Thoracic aorta (tissue), 2 donors: ENCODE measurements around the gene CEP128. TPM values are rescaled to one million over a fixed set of nuclear protein-coding genes. Genes with fewer than 3 reads are reported as not detected.

Experiments
- ATAC-seq: fragments of 150-250 bp; one replicate; pipeline ENCODE4 v1.8.0; 2017; ENCODE audit warnings: low read depth; ENCODE audit not compliant: insufficient number of reproducible peaks, low FRiP score
- DNase-seq: peaks from one replicate; pipeline ENCODE4 v3.0.0-alpha.2; 2020; ENCODE audit warnings: low spot score
- H3K27ac ChIP-seq, 2 donors: fragments of 200-600 bp; sonication (generic); 1 replicate in 1 of 2; 2 replicates in 1 of 2; pipeline ENCODE4 v1.5.1; 2016; ENCODE audit warnings: mild to moderate bottlenecking in 2 of 2, moderate library complexity in 2 of 2
- H3K27me3 ChIP-seq: fragments of 200-600 bp; sonication (generic); replicated peaks from 2 replicates; pipeline ENCODE4 v1.6.0; 2016; ENCODE audit warnings: mild to moderate bottlenecking; ENCODE audit not compliant: insufficient read depth
- H3K36me3 ChIP-seq: fragments of 200-600 bp; sonication (generic); one replicate; pipeline ENCODE4 v1.5.1; 2016
- H3K4me1 ChIP-seq, 2 donors: fragments of 200-600 bp; sonication (generic); 1 replicate in 1 of 2; 2 replicates in 1 of 2; pipeline versions ENCODE4 v1.5.1 to v1.6.0; 2016; ENCODE audit warnings: low read depth in 2 of 2, mild to moderate bottlenecking in 1 of 2; ENCODE audit not compliant: control insufficient read depth in 1 of 2
- H3K4me3 ChIP-seq: fragments of 200-600 bp; sonication (generic); 2 replicates; pipeline ENCODE4 v1.5.1; 2016; ENCODE audit warnings: mild to moderate bottlenecking
- H3K9me3 ChIP-seq: fragments of 200-600 bp; sonication (generic); 2 replicates; pipeline ENCODE4 v1.5.1; 2016
- total RNA-seq, 2 donors: library from RNA; depleted of rRNA; stranded (reverse); fragments of >200 nt; gene quantifications; one replicate each; pipeline versions ENCODE4 v1.1.0 to v1.2.3, GENCODE V29; 2016
- TF ChIP-seq, protein P1 (sequence below): fragments of 200-600 bp; sonication (generic); IDR thresholded peaks from one replicate; pipeline ENCODE4 v1.5.1; 2019; ENCODE audit warnings: antibody characterized with exemption

Gene CEP128
- total RNA-seq, 2 donors from 2014 or later = 2.1 to 4.7 TPM

DNA sequence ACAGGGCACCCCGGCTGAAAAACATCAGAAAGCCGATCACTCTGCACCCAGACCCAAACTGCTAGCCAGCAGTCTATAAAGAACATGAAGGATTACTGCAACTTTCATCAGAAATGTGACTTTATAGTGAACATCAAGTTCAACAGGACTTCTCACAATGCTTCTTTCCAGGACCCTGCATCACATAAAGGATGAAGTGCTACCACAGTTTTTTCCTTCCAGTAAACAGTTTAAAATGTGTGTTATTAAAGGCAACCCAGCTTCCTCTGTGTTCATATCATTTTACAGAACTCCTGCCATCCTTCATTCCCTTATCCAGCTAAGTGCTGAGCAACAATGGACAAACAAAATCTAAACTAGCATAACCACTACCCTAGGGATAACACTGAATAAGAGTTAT lies 449.9 kb downstream of the CEP128 start:
- H3K4me1 ChIP-seq = peaks cover 5 to 12% of the 10 kb centered on the region in 2 donors
- no peaks in the 10 kb centered on the region for H3K9me3 ChIP-seq
- peak overlapping the region in 1 of 2 donors; percentile 36 for H3K27ac ChIP-seq
- TF ChIP-seq, protein P1, sequence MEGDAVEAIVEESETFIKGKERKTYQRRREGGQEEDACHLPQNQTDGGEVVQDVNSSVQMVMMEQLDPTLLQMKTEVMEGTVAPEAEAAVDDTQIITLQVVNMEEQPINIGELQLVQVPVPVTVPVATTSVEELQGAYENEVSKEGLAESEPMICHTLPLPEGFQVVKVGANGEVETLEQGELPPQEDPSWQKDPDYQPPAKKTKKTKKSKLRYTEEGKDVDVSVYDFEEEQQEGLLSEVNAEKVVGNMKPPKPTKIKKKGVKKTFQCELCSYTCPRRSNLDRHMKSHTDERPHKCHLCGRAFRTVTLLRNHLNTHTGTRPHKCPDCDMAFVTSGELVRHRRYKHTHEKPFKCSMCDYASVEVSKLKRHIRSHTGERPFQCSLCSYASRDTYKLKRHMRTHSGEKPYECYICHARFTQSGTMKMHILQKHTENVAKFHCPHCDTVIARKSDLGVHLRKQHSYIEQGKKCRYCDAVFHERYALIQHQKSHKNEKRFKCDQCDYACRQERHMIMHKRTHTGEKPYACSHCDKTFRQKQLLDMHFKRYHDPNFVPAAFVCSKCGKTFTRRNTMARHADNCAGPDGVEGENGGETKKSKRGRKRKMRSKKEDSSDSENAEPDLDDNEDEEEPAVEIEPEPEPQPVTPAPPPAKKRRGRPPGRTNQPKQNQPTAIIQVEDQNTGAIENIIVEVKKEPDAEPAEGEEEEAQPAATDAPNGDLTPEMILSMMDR = no peak
- DNase-seq (no peak), ATAC-seq (no peak)
- no peak overlapping the region for H3K4me3 ChIP-seq
- H3K36me3 ChIP-seq = no peaks in the 10 kb centered on the region
- H3K27me3 ChIP-seq = no peaks in the 10 kb centered on the region

DNA sequence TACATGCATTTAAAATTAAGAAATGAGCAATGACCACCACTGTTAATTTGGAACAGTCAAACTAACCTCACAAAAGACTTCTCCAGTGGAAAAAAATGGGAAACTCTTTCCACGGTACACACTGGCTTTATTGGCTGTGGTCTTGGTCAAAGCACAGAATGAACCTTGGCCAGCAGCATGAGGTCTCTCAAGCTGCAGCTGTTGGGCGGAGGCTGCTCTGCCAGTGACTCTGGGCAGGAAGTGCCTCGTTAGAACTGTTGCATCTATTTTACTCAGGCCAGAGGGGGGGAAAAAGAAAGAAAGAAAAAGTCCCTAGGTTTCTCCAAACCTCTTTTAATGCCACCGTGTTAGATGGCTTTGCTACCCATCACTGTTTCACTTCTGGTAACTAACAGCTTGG lies 450.4 kb downstream of the CEP128 start:
- H3K27ac ChIP-seq = peak overlapping the region in 1 of 2 donors; percentile 36
- no peak for DNase-seq
- no peaks in the 10 kb centered on the region for H3K36me3 ChIP-seq
- ATAC-seq = no peak
- H3K4me1 ChIP-seq = peaks cover 5 to 12% of the 10 kb centered on the region in 2 donors
- H3K9me3 ChIP-seq = no peaks in the 10 kb centered on the region
- no peak overlapping the region for H3K4me3 ChIP-seq
- TF ChIP-seq, protein P1 = no peak
- H3K27me3 ChIP-seq = no peaks in the 10 kb centered on the region

DNA sequence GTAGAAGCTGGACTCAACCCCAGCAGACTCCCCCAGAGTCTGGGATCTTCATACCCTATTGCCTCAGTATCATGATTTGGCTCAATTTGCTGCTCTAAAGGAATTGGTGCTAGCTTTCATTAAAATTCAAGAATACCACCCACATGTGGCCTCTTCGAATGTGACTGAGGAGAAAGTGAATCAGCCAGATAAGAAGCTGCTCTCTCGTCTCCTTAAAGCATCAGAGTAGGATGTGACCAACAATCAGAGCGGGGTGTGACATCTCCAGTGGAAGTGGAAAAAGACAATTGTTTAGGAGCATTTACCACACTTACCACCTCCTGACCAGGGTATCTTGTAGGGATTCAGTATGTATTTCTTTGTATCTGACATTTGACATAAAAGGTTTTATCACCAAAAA lies 452.0 kb downstream of the CEP128 start:
- Histone ChIP-seq H3K36me3 (no peaks in the 10 kb centered on the region), H3K4me1 (peaks cover 5 to 12% of the 10 kb centered on the region in 2 donors), H3K9me3 (no peaks in the 10 kb centered on the region), H3K4me3 (no peak overlapping the region), H3K27me3 (no peaks in the 10 kb centered on the region), H3K27ac (no peak overlapping the region)
- ATAC-seq (no peak), DNase-seq (no peak)
- TF ChIP-seq, protein P1 = no peak

DNA sequence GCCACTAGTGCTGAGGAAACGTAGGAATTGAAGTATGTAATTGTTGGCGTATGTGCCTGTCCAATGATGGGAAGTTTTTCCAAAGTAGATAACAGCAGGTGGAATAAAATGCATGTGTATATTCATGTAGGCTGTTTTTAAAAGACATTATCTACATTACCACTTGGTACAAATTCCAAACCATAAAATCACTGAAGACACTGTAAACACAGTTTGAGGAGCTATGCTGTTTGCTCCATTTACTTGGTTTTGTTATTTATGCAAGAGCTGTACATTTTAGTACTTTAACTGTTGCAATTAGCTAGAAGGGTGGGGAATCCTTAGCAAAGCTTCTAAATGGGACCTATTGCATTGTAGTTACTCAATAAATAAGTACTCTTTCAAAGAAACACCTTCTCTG lies 455.8 kb downstream of the CEP128 start:
- DNase-seq = no peak
- H3K36me3 ChIP-seq = no peaks in the 10 kb centered on the region
- TF ChIP-seq, protein P1 = no peak

DNA sequence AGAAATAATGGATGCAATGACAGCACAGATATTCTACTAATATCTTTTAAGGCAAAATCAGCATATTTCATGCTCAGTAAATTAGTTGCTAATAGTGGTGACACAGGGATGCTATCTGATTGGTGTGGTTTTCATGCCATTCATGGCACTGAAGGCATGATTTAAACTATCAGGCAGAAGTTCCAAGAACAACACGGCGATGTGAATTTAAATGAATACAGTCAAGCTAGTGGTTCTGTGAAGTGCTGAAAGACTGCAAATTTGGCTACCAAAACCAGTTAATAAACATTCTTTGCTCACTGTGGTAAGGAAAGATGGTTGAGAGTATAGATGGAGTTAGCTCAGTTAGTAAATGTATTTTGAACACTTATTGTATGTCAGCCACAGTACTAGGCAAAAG lies 458.2 kb downstream of the CEP128 start:
- ATAC-seq (no peak), DNase-seq (no peak)
- no peaks in the 10 kb centered on the region for H3K4me1 ChIP-seq
- TF ChIP-seq, protein P1 = no peak
- H3K27me3 ChIP-seq = no peaks in the 10 kb centered on the region
- H3K27ac ChIP-seq = no peak overlapping the region
- H3K9me3 ChIP-seq = no peaks in the 10 kb centered on the region
- no peaks in the 10 kb centered on the region for H3K36me3 ChIP-seq
- H3K4me3 ChIP-seq = no peak overlapping the region

More for the DNA sequence above, 455.8 kb downstream of the CEP128 start:
- H3K4me3 ChIP-seq = no peak overlapping the region
- no peak overlapping the region for H3K27ac ChIP-seq
- no peaks in the 10 kb centered on the region for H3K9me3 ChIP-seq
- H3K27me3 ChIP-seq = no peaks in the 10 kb centered on the region
- no peak for ATAC-seq
- no peaks in the 10 kb centered on the region for H3K4me1 ChIP-seq
